ENCODE data around the gene C4orf36. TPM values are rescaled to one million over a fixed set of nuclear protein-coding genes. Genes with fewer than 3 reads are reported as not detected.

The C4orf36 gene
- total RNA-seq, 1 donor from 2014 or later = 1.1 TPM

- DNase-seq (ENCODE audit: low read depth) = no peak
- H3K4me3 ChIP-seq (ENCODE audit: low read depth, low read length) = no peak overlapping the region
- TF ChIP-seq CTCF (conservative IDR thresholded peaks at IDR 0.05; ENCODE audit: low read depth, low read length) = no peak
Observed at GRCh38 chr4:86855572-86855971, 36.6 kb downstream of the C4orf36 start.

- no peak for TF ChIP-seq CTCF (conservative IDR thresholded peaks at IDR 0.05; ENCODE audit: low read depth, low read length)
- no peak overlapping the region for H3K4me3 ChIP-seq (ENCODE audit: low read depth, low read length)
- DNase-seq (ENCODE audit: low read depth) = no peak
Observed at GRCh38 chr4:86853209-86853608, 39.0 kb downstream of the C4orf36 start.

GRCh38 chr4:86848732-86849619 is 43.2 kb downstream of the C4orf36 start, which contains the start of gene SLC10A6:
Gene SLC10A6, minus strand, starts transcription at chr4:86849384. Its CDS starts 269 bp downstream, at chr4:86849115.
- no peak for TF ChIP-seq CTCF (conservative IDR thresholded peaks at IDR 0.05; ENCODE audit: low read depth, low read length)
- no peak within 1 kb of the TSS for H3K4me3 ChIP-seq (ENCODE audit: low read depth, low read length)
- DNase-seq (ENCODE audit: low read depth) = no peak

- H3K4me3 ChIP-seq (ENCODE audit: low read depth, low read length) = no peak overlapping the region
- no peak for TF ChIP-seq CTCF (conservative IDR thresholded peaks at IDR 0.05; ENCODE audit: low read depth, low read length)
- no peak for DNase-seq (ENCODE audit: low read depth)
Observed at GRCh38 chr4:86848136-86848535, 44.1 kb downstream of the C4orf36 start.

- TF ChIP-seq CTCF (conservative IDR thresholded peaks at IDR 0.05; ENCODE audit: low read depth, low read length) = no peak
- DNase-seq (ENCODE audit: low read depth) = no peak
- no peak overlapping the region for H3K4me3 ChIP-seq (ENCODE audit: low read depth, low read length)
Observed at GRCh38 chr4:86847571-86847970, 44.7 kb downstream of the C4orf36 start.

GRCh38 chr4:86846921-86847320 is 45.3 kb downstream of the C4orf36 start:
- no peak overlapping the region for H3K4me3 ChIP-seq (ENCODE audit: low read depth, low read length)
- no peak for DNase-seq (ENCODE audit: low read depth)
- TF ChIP-seq CTCF (conservative IDR thresholded peaks at IDR 0.05; ENCODE audit: low read depth, low read length) = no peak

GRCh38 chr4:86845593-86845992 is 46.6 kb downstream of the C4orf36 start:
- TF ChIP-seq CTCF (conservative IDR thresholded peaks at IDR 0.05; ENCODE audit: low read depth, low read length) = no peak
- H3K4me3 ChIP-seq (ENCODE audit: low read depth, low read length) = no peak overlapping the region
- no peak for DNase-seq (ENCODE audit: low read depth)

Measured in epithelial cell of proximal tubule (primary cell).